Keratinocyte (primary cell): ENCODE results near the gene ME1. TPM values are rescaled to one million over a fixed set of nuclear protein-coding genes. Genes with fewer than 3 reads are reported as not detected.

Source experiments
- DNase-seq: peaks from one replicate; pipeline ENCODE4 v3.0.0-alpha.2; 2011; ENCODE audit warnings: low read depth, missing footprints, low spot score
- FAIRE-seq: peaks from 2 replicates; lab custom pipeline; 2011; peaks lifted over from hg19 to GRCh38; lab: Jason Lieb, UNC
- H2AFZ ChIP-seq: 2 replicates; pipeline ENCODE4 v1.6.0; 2012; ENCODE audit warnings: low read length, control low read depth, inconsistent platforms; ENCODE audit not compliant: control insufficient read depth
- H3K27ac ChIP-seq: 2 replicates; pipeline ENCODE4 v1.5.1; 2011; ENCODE audit warnings: low read length; ENCODE audit not compliant: control insufficient read depth, insufficient read depth
- H3K27me3 ChIP-seq: 3 replicates; pipeline ENCODE4 v1.6.0; 2011; ENCODE audit warnings: low read length; ENCODE audit not compliant: control insufficient read depth, insufficient read depth; ENCODE audit errors: extremely low read depth
- H3K36me3 ChIP-seq, 2 experiments: 2 replicates in 1 of 2; 3 replicates in 1 of 2; pipeline ENCODE4 v1.5.1; 2011; ENCODE audit warnings: low read length in 2 of 2, mild to moderate bottlenecking in 1 of 2; ENCODE audit not compliant: control insufficient read depth in 2 of 2, insufficient read depth in 2 of 2; ENCODE audit errors: extremely low read depth in 1 of 2
- H3K4me1 ChIP-seq: 3 replicates; pipeline ENCODE4 v1.5.1; 2011; ENCODE audit warnings: low read length; ENCODE audit not compliant: control insufficient read depth, insufficient read depth; ENCODE audit errors: extremely low read depth
- H3K4me2 ChIP-seq: 3 replicates; pipeline ENCODE4 v1.6.0; 2011; ENCODE audit warnings: low read depth, low read length; ENCODE audit not compliant: control insufficient read depth, insufficient read depth; ENCODE audit errors: extremely low read depth
- H3K4me3 ChIP-seq, 3 experiments: fragments of 200-600 bp in 1 of 3; sonication (generic) in 1 of 3; 2 replicates in 2 of 3; 3 replicates in 1 of 3; pipeline ENCODE4 v1.5.1; 2011 to 2016; ENCODE audit warnings: low read length in 3 of 3, mild to moderate bottlenecking in 3 of 3, control low read depth in 2 of 3, inconsistent platforms in 1 of 3, low read depth in 1 of 3, mixed read lengths in 1 of 3, mixed run types in 1 of 3, moderate library complexity in 1 of 3; ENCODE audit not compliant: control insufficient read depth in 2 of 3, insufficient read depth in 2 of 3; ENCODE audit errors: extremely low read depth in 1 of 3
- H3K79me2 ChIP-seq: 2 replicates; pipeline ENCODE4 v1.6.0; 2012; ENCODE audit warnings: low read length; ENCODE audit not compliant: control insufficient read depth, insufficient read depth
- H3K9ac ChIP-seq: 3 replicates; pipeline ENCODE4 v1.6.0; 2011; ENCODE audit warnings: low read length; ENCODE audit not compliant: control insufficient read depth, insufficient read depth; ENCODE audit errors: extremely low read depth
- H3K9me1 ChIP-seq: 3 replicates; pipeline ENCODE4 v1.6.0; 2011; ENCODE audit warnings: low read length; ENCODE audit not compliant: control insufficient read depth, insufficient read depth; ENCODE audit errors: extremely low read depth
- H3K9me3 ChIP-seq: 2 replicates; pipeline ENCODE4 v1.5.1; 2012; ENCODE audit warnings: low read depth, low read length; ENCODE audit not compliant: control insufficient read depth
- H4K20me1 ChIP-seq: 3 replicates; pipeline ENCODE4 v1.6.0; 2011; ENCODE audit warnings: low read length; ENCODE audit not compliant: control insufficient read depth, insufficient read depth; ENCODE audit errors: extremely low read depth
- EZH2 ChIP-seq: IDR thresholded peaks from one replicate; pipeline ENCODE4 v1.6.1; 2012; ENCODE audit warnings: inconsistent platforms, mild to moderate bottlenecking, low read length, moderate library complexity
- dilution Hi-C: fragments of 300-500 bp; cut with MboI; formaldehyde crosslinking; loops from one replicate; pipeline ENCODE4 v1.7.0; 2020; ENCODE audit warnings: low sequenced_read_pairs; ENCODE audit not compliant: extremely low pct_ligation_motif_present
- polyA plus RNA-seq, 5 experiments: library from polyadenylated mRNA; depleted of rRNA in 3 of 5; stranded (reverse) in 3 of 5; stranded (forward) in 1 of 5; unstranded in 1 of 5; fragments of >200 nt; gene quantifications; 1 replicate in 1 of 5; 2 replicates in 3 of 5; 3 replicates in 1 of 5; pipeline versions ENCODE4 v1.2.1 to v1.2.3, GENCODE V29; 2011 to 2012; ENCODE audit warnings: missing spikeins in 2 of 5, low read depth in 1 of 5, low replicate concordance in 1 of 5
- TF ChIP-seq, protein P1 (sequence below), 3 experiments: IDR thresholded peaks in 1 of 3; conservative IDR thresholded peaks in 1 of 3; optimal IDR thresholded peaks in 1 of 3; 2 replicates in 2 of 3; 3 replicates in 1 of 3; pipeline versions ENCODE3 to v1.5.1; 2011; ENCODE audit warnings: low read length in 3 of 3, mild to moderate bottlenecking in 3 of 3, moderate library complexity in 2 of 3, control low read depth in 1 of 3, inconsistent platforms in 1 of 3; ENCODE audit not compliant: insufficient read depth in 2 of 3; ENCODE audit errors: extremely low read depth in 1 of 3

Gene ME1
- polyA plus RNA-seq, 1 donor (not counting 4 experiments of a cell fraction or from before 2014, with no cell fraction given): 27.7 TPM

DNA sequence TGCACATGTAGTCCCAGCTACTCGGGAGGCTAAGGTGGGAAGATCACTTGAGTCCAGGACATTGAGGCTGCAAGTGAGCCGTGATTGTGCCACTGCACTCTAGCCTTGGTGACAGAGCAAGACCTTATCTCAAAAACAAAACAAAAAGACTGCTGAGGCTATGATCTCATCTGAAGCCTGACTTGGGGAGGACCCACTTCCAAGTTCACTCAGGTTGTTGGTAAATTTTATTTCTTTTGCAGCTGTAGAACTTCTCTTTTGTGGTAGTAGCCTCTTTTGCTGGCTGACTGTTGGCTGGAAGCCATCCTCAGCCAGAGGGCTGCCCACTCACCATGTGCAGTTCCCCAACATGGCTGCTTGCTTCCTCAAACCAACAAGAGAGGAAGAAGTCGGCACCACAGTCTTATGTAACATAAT lies 36.8 kb upstream of the ME1 start:
- H3K4me1 ChIP-seq: peaks cover 7% of the 10 kb centered on the region
- DNase-seq (no peak), FAIRE-seq (no peak)
- H3K36me3 ChIP-seq: no peaks in the 10 kb centered on the region
- no peak overlapping the region for H3K9ac ChIP-seq
- H3K9me3 ChIP-seq: no peaks in the 10 kb centered on the region
- TF ChIP-seq, protein P1, sequence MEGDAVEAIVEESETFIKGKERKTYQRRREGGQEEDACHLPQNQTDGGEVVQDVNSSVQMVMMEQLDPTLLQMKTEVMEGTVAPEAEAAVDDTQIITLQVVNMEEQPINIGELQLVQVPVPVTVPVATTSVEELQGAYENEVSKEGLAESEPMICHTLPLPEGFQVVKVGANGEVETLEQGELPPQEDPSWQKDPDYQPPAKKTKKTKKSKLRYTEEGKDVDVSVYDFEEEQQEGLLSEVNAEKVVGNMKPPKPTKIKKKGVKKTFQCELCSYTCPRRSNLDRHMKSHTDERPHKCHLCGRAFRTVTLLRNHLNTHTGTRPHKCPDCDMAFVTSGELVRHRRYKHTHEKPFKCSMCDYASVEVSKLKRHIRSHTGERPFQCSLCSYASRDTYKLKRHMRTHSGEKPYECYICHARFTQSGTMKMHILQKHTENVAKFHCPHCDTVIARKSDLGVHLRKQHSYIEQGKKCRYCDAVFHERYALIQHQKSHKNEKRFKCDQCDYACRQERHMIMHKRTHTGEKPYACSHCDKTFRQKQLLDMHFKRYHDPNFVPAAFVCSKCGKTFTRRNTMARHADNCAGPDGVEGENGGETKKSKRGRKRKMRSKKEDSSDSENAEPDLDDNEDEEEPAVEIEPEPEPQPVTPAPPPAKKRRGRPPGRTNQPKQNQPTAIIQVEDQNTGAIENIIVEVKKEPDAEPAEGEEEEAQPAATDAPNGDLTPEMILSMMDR (optimal IDR thresholded peaks at IDR 0.05 in 1 of 3, IDR thresholded peaks at IDR 0.05 in 1 of 3, conservative IDR thresholded peaks at IDR 0.05 in 1 of 3; ENCODE audit: extremely low read depth in 1 of 3, insufficient read depth in 2 of 3, low read length in 3 of 3): no peak
- TF ChIP-seq EZH2: no peak
- H3K27ac ChIP-seq: no peak overlapping the region
- H4K20me1 ChIP-seq: no peaks in the 10 kb centered on the region
- no peak overlapping the region for H3K4me2 ChIP-seq
- H2AFZ ChIP-seq: no peak overlapping the region
- no peaks in the 10 kb centered on the region for H3K27me3 ChIP-seq
- H3K4me3 ChIP-seq: no peak overlapping the region
- dilution Hi-C loops: no loop called here
- H3K79me2 ChIP-seq: no peaks in the 10 kb centered on the region
- no peaks in the 10 kb centered on the region for H3K9me1 ChIP-seq

- H3K79me2 ChIP-seq: no peaks in the 10 kb centered on the region
- dilution Hi-C loops: no loop called here
- no peak overlapping the region for H3K27ac ChIP-seq
- H2AFZ ChIP-seq: no peak overlapping the region
- no peaks in the 10 kb centered on the region for H3K9me1 ChIP-seq
- no peak overlapping the region for H3K9ac ChIP-seq
- H3K4me2 ChIP-seq: no peak overlapping the region
- no peak overlapping the region for H3K4me3 ChIP-seq
- H3K4me1 ChIP-seq: peaks cover 7% of the 10 kb centered on the region
- H3K9me3 ChIP-seq: no peaks in the 10 kb centered on the region
- H4K20me1 ChIP-seq: no peaks in the 10 kb centered on the region
- FAIRE-seq (no peak), DNase-seq (no peak)
- no peaks in the 10 kb centered on the region for H3K36me3 ChIP-seq
- TF ChIP-seq, protein P1 (optimal IDR thresholded peaks at IDR 0.05 in 1 of 3, IDR thresholded peaks at IDR 0.05 in 1 of 3, conservative IDR thresholded peaks at IDR 0.05 in 1 of 3; ENCODE audit: extremely low read depth in 1 of 3, insufficient read depth in 2 of 3, low read length in 3 of 3): no peak
- TF ChIP-seq EZH2: no peak
- H3K27me3 ChIP-seq: no peaks in the 10 kb centered on the region
These were observed 35.5 kb upstream of the ME1 start for GRCh38 chr6:83466328-83466727.
